Type B pancreatic cell (in vitro differentiated cells): Measurements from ENCODE around the gene SECISBP2. TPM values are rescaled to one million over a fixed set of nuclear protein-coding genes. Genes with fewer than 3 reads are reported as not detected.

ENCODE experiments used
- DNase-seq: peaks from one replicate; pipeline ENCODE4 v3.0.0; 2021; ENCODE audit warnings: mixed read lengths; ENCODE audit not compliant: unreplicated experiment; ENCODE audit errors: extremely low spot score
- H3K27ac Mint-ChIP-seq: 2 replicates; pipeline ENCODE4 v1.8.0; 2021; ENCODE audit warnings: mild to moderate bottlenecking, mixed read lengths
- H3K27me3 Mint-ChIP-seq: 2 replicates; pipeline ENCODE4 v1.8.0; 2021; ENCODE audit warnings: mixed read lengths
- H3K36me3 Mint-ChIP-seq: 2 replicates; pipeline ENCODE4 v1.8.0; 2021; ENCODE audit warnings: mixed read lengths
- H3K4me1 Mint-ChIP-seq: one replicate; pipeline ENCODE4 v1.8.0; 2021; ENCODE audit warnings: mixed read lengths; ENCODE audit not compliant: unreplicated experiment
- H3K4me3 Mint-ChIP-seq: 2 replicates; pipeline ENCODE4 v1.8.0; 2021; ENCODE audit warnings: mild to moderate bottlenecking, mixed read lengths
- H3K9me3 Mint-ChIP-seq: 2 replicates; pipeline ENCODE4 v1.8.0; 2021; ENCODE audit warnings: mixed read lengths
- CTCF ChIP-seq: fragments of 200-600 bp; sonication (generic); conservative IDR thresholded peaks from 2 replicates; pipeline ENCODE4 v1.5.0; 2021; ENCODE audit warnings: antibody characterized with exemption, mild to moderate bottlenecking
- total RNA-seq: library from RNA; stranded (reverse); gene quantifications from 2 replicates; pipeline ENCODE4 v1.2.1, GENCODE V29; 2021; ENCODE audit warnings: low replicate concordance

SECISBP2 gene
- total RNA-seq, 1 donor from 2014 or later: 49.6 TPM

- H3K27me3 Mint-ChIP-seq: no peaks in the 10 kb centered on the region
These were observed 33.4 kb downstream of the SECISBP2 start for GRCh38 chr9:89351584-89352300.

GRCh38 chr9:89352451-89352850 lies 34.2 kb downstream of the SECISBP2 start:
- H3K4me3 Mint-ChIP-seq: no peak overlapping the region
- no peaks in the 10 kb centered on the region for H3K9me3 Mint-ChIP-seq
- H3K36me3 Mint-ChIP-seq: peaks cover 43% of the 10 kb centered on the region
- DNase-seq: no peak
- no peak overlapping the region for H3K27ac Mint-ChIP-seq
- H3K4me1 Mint-ChIP-seq: peaks cover 4% of the 10 kb centered on the region
- H3K27me3 Mint-ChIP-seq: no peaks in the 10 kb centered on the region
- TF ChIP-seq CTCF: no peak

More at GRCh38 chr9:89351584-89352300, 33.4 kb downstream of the SECISBP2 start:
- no peak overlapping the region for H3K27ac Mint-ChIP-seq
- H3K4me3 Mint-ChIP-seq: no peak overlapping the region
- TF ChIP-seq CTCF: no peak
- H3K36me3 Mint-ChIP-seq: peaks cover 46% of the 10 kb centered on the region
- H3K4me1 Mint-ChIP-seq: no peaks in the 10 kb centered on the region
- H3K9me3 Mint-ChIP-seq: no peaks in the 10 kb centered on the region
- no peak for DNase-seq

GRCh38 chr9:89352874-89353649 lies 34.8 kb downstream of the SECISBP2 start:
- DNase-seq: no peak
- TF ChIP-seq CTCF: no peak
- Mint-ChIP-seq H3K9me3 (no peaks in the 10 kb centered on the region), H3K27me3 (no peaks in the 10 kb centered on the region), H3K36me3 (peaks cover 41% of the 10 kb centered on the region), H3K27ac (no peak overlapping the region), H3K4me1 (peaks cover 5% of the 10 kb centered on the region), H3K4me3 (no peak overlapping the region)

- no peak for DNase-seq
- no peaks in the 10 kb centered on the region for H3K27me3 Mint-ChIP-seq
- H3K36me3 Mint-ChIP-seq: peaks cover 36% of the 10 kb centered on the region
- TF ChIP-seq CTCF: no peak
- H3K4me3 Mint-ChIP-seq: no peak overlapping the region
- no peak overlapping the region for H3K27ac Mint-ChIP-seq
- no peaks in the 10 kb centered on the region for H3K9me3 Mint-ChIP-seq
- peaks cover 9% of the 10 kb centered on the region for H3K4me1 Mint-ChIP-seq
These were observed 35.7 kb downstream of the SECISBP2 start for GRCh38 chr9:89353989-89354388.

GRCh38 chr9:89354471-89354870 lies 36.2 kb downstream of the SECISBP2 start:
- DNase-seq: peak; percentile 42
- Mint-ChIP-seq H3K27ac (no peak overlapping the region), H3K4me3 (no peak overlapping the region), H3K27me3 (no peaks in the 10 kb centered on the region), H3K36me3 (peaks cover 36% of the 10 kb centered on the region), H3K4me1 (peaks cover 11% of the 10 kb centered on the region), H3K9me3 (no peaks in the 10 kb centered on the region)
- TF ChIP-seq CTCF: no peak
